Spinal cord (tissue), 10 donors: Measurements from ENCODE around the gene PIP. TPM values are rescaled to one million over a fixed set of nuclear protein-coding genes. Genes with fewer than 3 reads are reported as not detected.
"Not testable (repeated sequence)": the region's sequence is repeated elsewhere in the genome, so short reads cannot be mapped to it uniquely, and the experiment has no call there.

Source experiments
- DNase-seq, 6 donors: peaks; one replicate each; pipeline versions ENCODE4 v3.0.0 to v3.0.0-alpha.2; 2013 to 2015; ENCODE audit warnings: low spot score in 6 of 6, low read depth in 4 of 6
- H3K27ac ChIP-seq: one replicate; pipeline ENCODE4 v1.5.1; 2013; ENCODE audit warnings: low read depth, low read length, control low read depth
- H3K27me3 ChIP-seq: one replicate; pipeline ENCODE4 v1.6.1; 2013; ENCODE audit warnings: low read length; ENCODE audit not compliant: control insufficient read depth, insufficient read depth
- H3K36me3 ChIP-seq: one replicate; pipeline ENCODE4 v1.6.1; 2013; ENCODE audit warnings: low read length; ENCODE audit not compliant: control insufficient read depth, insufficient read depth
- H3K4me1 ChIP-seq: one replicate; pipeline ENCODE4 v1.6.1; 2013; ENCODE audit warnings: low read length; ENCODE audit not compliant: control insufficient read depth, insufficient read depth
- H3K4me3 ChIP-seq: one replicate; pipeline ENCODE4 v1.5.1; 2013; ENCODE audit warnings: low read depth, low read length, control low read depth
- H3K9me3 ChIP-seq: one replicate; pipeline ENCODE4 v1.6.1; 2013; ENCODE audit warnings: low read length; ENCODE audit not compliant: control insufficient read depth, insufficient read depth
- WGBS: methylation state at CpG from one replicate; pipeline ENCODE4 v1.1.5; 2013; ENCODE audit warnings: missing lambda C conversion rate; ENCODE audit not compliant: insufficient coverage; 5-methylcytosine and 5-hydroxymethylcytosine counted together
- polyA plus RNA-seq, 2 donors: library from polyadenylated mRNA; unstranded; fragments of 120-200 nt; gene quantifications; one replicate each; pipeline ENCODE4 v1.2.1, GENCODE V29; 2013; ENCODE audit not compliant: insufficient read length in 2 of 2
- total RNA-seq, 2 donors: library from RNA; depleted of rRNA in 1 of 2; stranded (reverse); fragments of 120-200 nt in 1 of 2; fragments of >200 nt in 1 of 2; gene quantifications; one replicate each; pipeline versions ENCODE4 v1.2.3 to v1.2.4, GENCODE V29; 2013 to 2014
- donor health status: healthy.

The PIP gene
- total and polyA plus RNA-seq, 4 donors, result not detected

DNA sequence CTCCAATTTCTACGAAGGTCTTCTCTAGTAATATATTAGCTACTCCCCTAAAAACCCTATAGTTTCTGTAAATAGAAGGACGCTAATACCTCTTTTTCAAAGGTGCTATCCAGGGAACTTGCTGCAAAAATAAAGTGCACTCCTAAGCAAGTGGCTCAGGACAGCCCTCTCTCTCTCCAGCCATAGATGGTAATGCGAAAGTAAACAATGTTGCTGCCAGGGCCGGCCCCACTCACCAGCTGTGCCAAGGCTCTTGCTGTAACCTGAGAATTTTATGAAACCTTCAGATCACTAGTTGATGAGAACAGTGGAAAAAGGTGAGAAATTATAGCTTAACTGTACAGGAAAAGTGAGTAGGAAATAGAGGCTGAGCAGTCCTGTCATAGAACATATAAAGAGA lies 40.5 kb downstream of the PIP start:
- Histone ChIP-seq H3K4me1 (no peaks in the 10 kb centered on the region), H3K9me3 (no peaks in the 10 kb centered on the region), H3K27ac (no peak overlapping the region), H3K27me3 (no peaks in the 10 kb centered on the region), H3K36me3 (no peaks in the 10 kb centered on the region), H3K4me3 (no peak overlapping the region)
- DNase-seq, result peak in 1 of 6 donors; percentile 4
- no CpG with 5 or more reads among the region's 4 CpGs for WGBS

GRCh38 chr7:143176128-143176527 lies 44.3 kb downstream of the PIP start:
- 100% methylated on average over 2 of the region's 5 CpGs for WGBS

DNA sequence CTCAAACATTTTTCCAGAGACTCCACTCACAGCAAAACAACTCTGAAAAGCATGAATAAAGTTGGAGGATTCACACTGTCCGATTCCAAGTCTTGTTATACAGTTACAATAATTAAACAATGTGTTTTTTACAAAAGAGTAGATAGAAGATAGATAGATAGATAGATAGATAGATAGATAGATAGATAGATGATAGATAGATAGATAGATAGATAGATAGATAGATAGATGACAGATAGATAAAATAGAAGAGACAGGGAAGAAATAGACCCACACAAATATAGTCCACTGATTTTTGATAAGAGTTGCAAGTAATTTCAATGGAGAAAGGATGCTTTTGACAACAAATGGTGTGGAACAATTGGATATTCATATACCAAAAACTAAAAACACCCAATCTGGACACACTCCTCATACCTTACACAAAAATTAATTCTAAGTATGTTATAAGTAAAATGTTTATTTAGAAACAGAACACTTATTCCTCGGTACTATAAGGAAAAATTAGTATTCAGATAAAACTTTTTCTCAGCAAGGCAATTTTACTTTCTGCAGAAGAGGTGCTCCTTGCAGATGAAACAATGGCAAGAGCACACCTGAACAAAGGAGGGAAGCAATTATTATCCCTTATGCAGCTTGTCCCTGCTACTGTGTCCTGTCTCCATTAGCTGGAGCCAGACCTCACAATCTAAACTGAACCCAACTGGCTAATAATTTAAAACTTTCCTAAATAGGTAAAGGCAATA lies 45.7 kb downstream of the PIP start:
- Histone ChIP-seq H3K27me3 (no peaks in the 10 kb centered on the region), H3K27ac (no peak overlapping the region), H3K36me3 (no peaks in the 10 kb centered on the region), H3K9me3 (no peaks in the 10 kb centered on the region), H3K4me1 (no peaks in the 10 kb centered on the region), H3K4me3 (no peak overlapping the region)
- no CpG with 5 or more reads among the region's 2 CpGs for WGBS
- no peak for DNase-seq

More at GRCh38 chr7:143176128-143176527, 44.3 kb downstream of the PIP start:
- Histone ChIP-seq H3K27me3 (no peaks in the 10 kb centered on the region), H3K36me3 (no peaks in the 10 kb centered on the region), H3K4me1 (no peaks in the 10 kb centered on the region), H3K9me3 (no peaks in the 10 kb centered on the region), H3K4me3 (no peak overlapping the region), H3K27ac (no peak overlapping the region)
- DNase-seq, result no peak

DNA sequence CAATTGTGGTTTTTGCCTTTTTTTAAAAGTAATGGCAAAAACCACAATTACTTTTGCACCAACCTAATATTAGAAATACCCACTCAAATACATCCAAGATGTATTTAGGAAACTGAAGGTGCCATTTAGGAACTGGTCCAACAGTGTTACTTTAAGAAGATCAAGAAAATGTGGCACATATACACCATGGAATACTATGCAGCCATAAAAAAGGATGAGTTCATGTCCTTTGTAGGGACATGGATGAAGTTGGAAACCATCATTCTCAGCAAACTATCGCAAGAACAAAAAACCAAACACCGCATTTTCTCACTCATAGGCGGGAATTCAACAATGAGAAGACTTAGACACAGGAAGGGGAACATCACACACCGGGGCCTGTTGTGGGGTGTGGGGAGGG lies 48.9 kb downstream of the PIP start:
- H3K4me1 ChIP-seq, H3K27ac ChIP-seq, H3K9me3 ChIP-seq, H3K27me3 ChIP-seq, H3K36me3 ChIP-seq, H3K4me3 ChIP-seq, DNase-seq: not testable (repeated sequence)
- WGBS, result no CpG with 5 or more reads among the region's 4 CpGs

DNA sequence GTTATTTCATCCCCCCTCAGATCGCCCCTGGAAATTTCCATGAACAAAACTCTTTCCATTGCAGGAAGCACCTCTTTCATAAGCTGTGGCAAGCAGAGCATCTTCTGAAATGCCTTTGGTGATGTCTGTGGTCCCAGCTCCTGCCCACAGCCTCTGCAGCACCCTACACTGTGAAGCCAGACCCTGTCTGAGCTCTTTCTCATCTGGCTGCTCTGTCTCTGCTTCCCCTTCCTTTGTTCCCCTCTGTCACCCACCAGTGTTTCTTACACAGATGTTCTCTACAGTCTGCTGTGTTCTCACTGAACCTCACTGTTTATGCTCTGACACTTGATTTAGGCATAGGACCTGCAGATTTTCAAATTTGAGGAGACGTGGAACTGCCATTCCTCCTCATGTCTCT lies 49.5 kb downstream of the PIP start:
- Histone ChIP-seq H3K4me1 (no peaks in the 10 kb centered on the region), H3K9me3 (no peaks in the 10 kb centered on the region), H3K4me3 (no peak overlapping the region), H3K27me3 (no peaks in the 10 kb centered on the region), H3K36me3 (no peaks in the 10 kb centered on the region), H3K27ac (no peak overlapping the region)
- DNase-seq, result no peak
- WGBS, result 100% methylated on average over 1 of the region's 2 CpGs

GRCh38 chr7:143183024-143183423 lies 51.1 kb downstream of the PIP start, which contains the start of gene TAS2R39:
TAS2R39 (plus strand) TSS chr7:143183419; CDS start chr7:143183419, 0 bp downstream.
- H3K27me3 ChIP-seq, result no peaks in the 10 kb centered on the region
- DNase-seq, result no peak
- WGBS, result no CpG with 5 or more reads among the region's 3 CpGs
- H3K36me3 ChIP-seq, result no peaks in the 10 kb centered on the region
- no peaks in the 10 kb centered on the region for H3K4me1 ChIP-seq
- no peaks in the 10 kb centered on the region for H3K9me3 ChIP-seq
- no peak within 1 kb of the TSS for H3K27ac ChIP-seq
- no peak within 1 kb of the TSS for H3K4me3 ChIP-seq

DNA sequence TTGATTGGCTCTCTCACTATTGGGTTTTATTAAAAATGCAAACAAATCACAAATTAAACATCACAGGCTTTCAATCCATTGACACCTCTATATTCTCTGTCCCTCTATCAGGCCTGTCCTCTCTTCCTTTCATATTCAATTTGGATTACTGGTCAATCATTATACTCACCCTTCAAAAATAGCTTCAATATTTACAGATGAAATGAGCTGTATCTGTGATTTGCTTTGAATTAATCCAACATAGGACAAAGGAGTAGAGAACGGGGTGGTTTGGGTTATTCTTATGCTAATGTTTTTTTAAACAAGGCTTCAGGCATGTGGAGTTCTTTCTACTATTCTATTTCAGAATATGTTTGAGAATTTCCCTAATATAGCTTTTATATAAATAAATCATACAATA lies 53.7 kb downstream of the PIP start:
- DNase-seq, result no peak
- Histone ChIP-seq H3K27me3 (no peaks in the 10 kb centered on the region), H3K9me3 (no peaks in the 10 kb centered on the region), H3K27ac (no peak overlapping the region), H3K36me3 (no peaks in the 10 kb centered on the region), H3K4me1 (no peaks in the 10 kb centered on the region), H3K4me3 (no peak overlapping the region)
- WGBS, result no CpG with 5 or more reads among the region's 1 CpG

DNA sequence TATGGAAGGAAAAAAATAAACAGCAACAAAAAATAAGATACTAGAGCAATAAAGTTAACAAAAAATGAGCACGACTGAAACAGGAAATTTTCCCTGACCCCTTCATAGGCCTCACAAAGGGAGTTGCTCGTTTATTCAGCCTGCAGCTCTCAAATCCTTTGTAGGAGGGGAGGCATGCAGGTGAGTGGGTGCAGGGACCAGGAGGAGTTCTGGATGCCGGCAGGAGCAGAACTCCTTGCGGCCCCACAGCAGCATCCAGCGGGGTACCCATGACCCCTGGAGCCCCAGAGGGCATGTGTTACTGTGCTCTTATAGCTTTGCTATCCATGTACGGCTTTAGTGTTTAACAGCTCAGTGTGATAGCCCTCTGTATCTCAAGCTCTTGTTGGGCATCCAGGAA lies 57.1 kb downstream of the PIP start:
- WGBS, result 69% methylated on average over 4 of the region's 6 CpGs
- no peak for DNase-seq
- H3K4me3 ChIP-seq, result no peak overlapping the region
- H3K9me3 ChIP-seq, result no peaks in the 10 kb centered on the region
- H3K4me1 ChIP-seq, result no peaks in the 10 kb centered on the region
- H3K27me3 ChIP-seq, result no peaks in the 10 kb centered on the region
- no peak overlapping the region for H3K27ac ChIP-seq
- no peaks in the 10 kb centered on the region for H3K36me3 ChIP-seq
